Erythroblast (primary cell): ENCODE results near the gene HELT.
"Not testable (repeated sequence)": the region's sequence is repeated elsewhere in the genome, so short reads cannot be mapped to it uniquely, and the experiment has no call there.

Source experiments
- GATA1 ChIP-seq: IDR thresholded peaks from 2 replicates; pipeline ENCODE4 v1.6.1; 2011; ENCODE audit warnings: low read depth, mild to moderate bottlenecking, control low read depth, low read length, moderate library complexity
- POLR2A ChIP-seq: IDR thresholded peaks from 2 replicates; pipeline ENCODE4 v1.6.1; 2011; ENCODE audit warnings: mild to moderate bottlenecking, low read length

- TF ChIP-seq POLR2A, GATA1: not testable (repeated sequence)
Observed at GRCh38 chr4:184990131-184990530, 28.2 kb upstream of the HELT start.
